ENCODE measurements around the gene GABRR1.

- no peak for TF ChIP-seq SNAI2 (CRISPR knock-in tag; IDR thresholded peaks at IDR 0.05)
- no peak for TF ChIP-seq RARB (CRISPR knock-in tag; IDR thresholded peaks at IDR 0.05)
- no peak for TF ChIP-seq CSDC2 (CRISPR knock-in tag; IDR thresholded peaks at IDR 0.05)
- no peak for TF ChIP-seq GLIS3 (CRISPR knock-in tag; IDR thresholded peaks at IDR 0.05)
- no peak for TF ChIP-seq ARNTL (CRISPR knock-in tag; IDR thresholded peaks at IDR 0.05; ENCODE audit: borderline replicate concordance, low read depth)
- no peak for TF ChIP-seq ZFP3 (CRISPR knock-in tag; IDR thresholded peaks at IDR 0.05)
- TF ChIP-seq ZFP30 (CRISPR knock-in tag; IDR thresholded peaks at IDR 0.05): no peak
These were observed 83.2 kb downstream of the GABRR1 start for GRCh38 chr6:89133981-89134380.
